ENCODE results near the gene ANO3.

- TF ChIP-seq EZH2 (IDR thresholded peaks at IDR 0.05; ENCODE audit: low read depth, unreplicated experiment) (no peak), NANOG (IDR thresholded peaks at IDR 0.05; ENCODE audit: borderline replicate concordance) (no peak), POLR2AphosphoS5 (IDR thresholded peaks at IDR 0.05; ENCODE audit: low read depth) (no peak), EZH2phosphoT487 (IDR thresholded peaks at IDR 0.05; ENCODE audit: unreplicated experiment) (no peak), CREB1 (CRISPR knock-in tag; IDR thresholded peaks at IDR 0.05; ENCODE audit: low read depth) (no peak)
- TF ChIP-seq, protein P1, sequence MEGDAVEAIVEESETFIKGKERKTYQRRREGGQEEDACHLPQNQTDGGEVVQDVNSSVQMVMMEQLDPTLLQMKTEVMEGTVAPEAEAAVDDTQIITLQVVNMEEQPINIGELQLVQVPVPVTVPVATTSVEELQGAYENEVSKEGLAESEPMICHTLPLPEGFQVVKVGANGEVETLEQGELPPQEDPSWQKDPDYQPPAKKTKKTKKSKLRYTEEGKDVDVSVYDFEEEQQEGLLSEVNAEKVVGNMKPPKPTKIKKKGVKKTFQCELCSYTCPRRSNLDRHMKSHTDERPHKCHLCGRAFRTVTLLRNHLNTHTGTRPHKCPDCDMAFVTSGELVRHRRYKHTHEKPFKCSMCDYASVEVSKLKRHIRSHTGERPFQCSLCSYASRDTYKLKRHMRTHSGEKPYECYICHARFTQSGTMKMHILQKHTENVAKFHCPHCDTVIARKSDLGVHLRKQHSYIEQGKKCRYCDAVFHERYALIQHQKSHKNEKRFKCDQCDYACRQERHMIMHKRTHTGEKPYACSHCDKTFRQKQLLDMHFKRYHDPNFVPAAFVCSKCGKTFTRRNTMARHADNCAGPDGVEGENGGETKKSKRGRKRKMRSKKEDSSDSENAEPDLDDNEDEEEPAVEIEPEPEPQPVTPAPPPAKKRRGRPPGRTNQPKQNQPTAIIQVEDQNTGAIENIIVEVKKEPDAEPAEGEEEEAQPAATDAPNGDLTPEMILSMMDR (conservative IDR thresholded peaks at IDR 0.05; ENCODE audit: low read depth in 2 of 2): no peak
- TF ChIP-seq, protein P2, sequence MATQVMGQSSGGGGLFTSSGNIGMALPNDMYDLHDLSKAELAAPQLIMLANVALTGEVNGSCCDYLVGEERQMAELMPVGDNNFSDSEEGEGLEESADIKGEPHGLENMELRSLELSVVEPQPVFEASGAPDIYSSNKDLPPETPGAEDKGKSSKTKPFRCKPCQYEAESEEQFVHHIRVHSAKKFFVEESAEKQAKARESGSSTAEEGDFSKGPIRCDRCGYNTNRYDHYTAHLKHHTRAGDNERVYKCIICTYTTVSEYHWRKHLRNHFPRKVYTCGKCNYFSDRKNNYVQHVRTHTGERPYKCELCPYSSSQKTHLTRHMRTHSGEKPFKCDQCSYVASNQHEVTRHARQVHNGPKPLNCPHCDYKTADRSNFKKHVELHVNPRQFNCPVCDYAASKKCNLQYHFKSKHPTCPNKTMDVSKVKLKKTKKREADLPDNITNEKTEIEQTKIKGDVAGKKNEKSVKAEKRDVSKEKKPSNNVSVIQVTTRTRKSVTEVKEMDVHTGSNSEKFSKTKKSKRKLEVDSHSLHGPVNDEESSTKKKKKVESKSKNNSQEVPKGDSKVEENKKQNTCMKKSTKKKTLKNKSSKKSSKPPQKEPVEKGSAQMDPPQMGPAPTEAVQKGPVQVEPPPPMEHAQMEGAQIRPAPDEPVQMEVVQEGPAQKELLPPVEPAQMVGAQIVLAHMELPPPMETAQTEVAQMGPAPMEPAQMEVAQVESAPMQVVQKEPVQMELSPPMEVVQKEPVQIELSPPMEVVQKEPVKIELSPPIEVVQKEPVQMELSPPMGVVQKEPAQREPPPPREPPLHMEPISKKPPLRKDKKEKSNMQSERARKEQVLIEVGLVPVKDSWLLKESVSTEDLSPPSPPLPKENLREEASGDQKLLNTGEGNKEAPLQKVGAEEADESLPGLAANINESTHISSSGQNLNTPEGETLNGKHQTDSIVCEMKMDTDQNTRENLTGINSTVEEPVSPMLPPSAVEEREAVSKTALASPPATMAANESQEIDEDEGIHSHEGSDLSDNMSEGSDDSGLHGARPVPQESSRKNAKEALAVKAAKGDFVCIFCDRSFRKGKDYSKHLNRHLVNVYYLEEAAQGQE (IDR thresholded peaks at IDR 0.05; ENCODE audit: unreplicated experiment): no peak
These were observed 44.8 kb upstream of the ANO3 start for GRCh38 chr11:26287067-26287518.

Measured in GM23338 (cell line).